ENCODE measurements around the gene TAF1D.
A peak's percentile ranks its signal among the peaks of the same experiment; 100 is the strongest.
"Not testable (repeated sequence)": the region's sequence is repeated elsewhere in the genome, so short reads cannot be mapped to it uniquely, and the experiment has no call there.

The TAF1D gene

GRCh38 chr11:93747122-93747521 lies 5.8 kb upstream of the TAF1D start:
- no peak for DNase-seq (ENCODE audit: extremely low spot score)
- ChIA-PET CTCF (no interaction called here), POLR2A (interaction anchor here (1.1 kb wide), 1 partner anchor 37 kb away, joined by 3 read pairs; the partner anchor contains the start of gene MED17)
- TF ChIP-seq LEF1 (IDR thresholded peaks at IDR 0.05; ENCODE audit: borderline replicate concordance) (no peak), ARNT (IDR thresholded peaks at IDR 0.05) (no peak), HDGF (IDR thresholded peaks at IDR 0.05; ENCODE audit: borderline replicate concordance) (no peak), ZNF384 (IDR thresholded peaks at IDR 0.05) (no peak), PKNOX1 (IDR thresholded peaks at IDR 0.05) (no peak), SUZ12 (IDR thresholded peaks at IDR 0.05) (no peak), FOXK2 (IDR thresholded peaks at IDR 0.05) (no peak), FOXM1 (IDR thresholded peaks at IDR 0.05; ENCODE audit: borderline replicate concordance) (no peak), SP1 (IDR thresholded peaks at IDR 0.05) (no peak), BHLHE40 (IDR thresholded peaks at IDR 0.05; ENCODE audit: borderline replicate concordance) (no peak), FOXA1 (IDR thresholded peaks at IDR 0.05) (no peak), NFRKB (IDR thresholded peaks at IDR 0.05) (no peak), L3MBTL2 (conservative IDR thresholded peaks at IDR 0.05) (no peak), ELF4 (IDR thresholded peaks at IDR 0.05) (no peak), TARDBP (IDR thresholded peaks at IDR 0.05) (no peak), CTBP1 (IDR thresholded peaks at IDR 0.05; ENCODE audit: borderline replicate concordance) (no peak)

GRCh38 chr11:93746101-93746500 lies 4.8 kb upstream of the TAF1D start:
- ChIA-PET CTCF (no interaction called here), POLR2A (no interaction called here)
- TF ChIP-seq L3MBTL2 (conservative IDR thresholded peaks at IDR 0.05): no peak
- no peak for TF ChIP-seq FOXK2 (IDR thresholded peaks at IDR 0.05)
- no peak for TF ChIP-seq ARNT (IDR thresholded peaks at IDR 0.05)
- TF ChIP-seq SP1 (IDR thresholded peaks at IDR 0.05): no peak
- TF ChIP-seq BHLHE40 (IDR thresholded peaks at IDR 0.05; ENCODE audit: borderline replicate concordance): no peak
- DNase-seq (ENCODE audit: extremely low spot score): no peak

GRCh38 chr11:93745005-93745755 lies 3.9 kb upstream of the TAF1D start:
- CTCF ChIA-PET; DNase-seq (ENCODE audit: extremely low spot score); POLR2A ChIA-PET: not testable (repeated sequence)

- no peak for DNase-seq (ENCODE audit: extremely low spot score)
- TF ChIP-seq SP1 (IDR thresholded peaks at IDR 0.05): no peak
- TF ChIP-seq FOXK2 (IDR thresholded peaks at IDR 0.05): no peak
- no peak for TF ChIP-seq CTBP1 (IDR thresholded peaks at IDR 0.05; ENCODE audit: borderline replicate concordance)
- no peak for TF ChIP-seq ZNF384 (IDR thresholded peaks at IDR 0.05)
- no peak for TF ChIP-seq HDGF (IDR thresholded peaks at IDR 0.05; ENCODE audit: borderline replicate concordance)
- no peak for TF ChIP-seq FOXA1 (IDR thresholded peaks at IDR 0.05)
- TF ChIP-seq LEF1 (IDR thresholded peaks at IDR 0.05; ENCODE audit: borderline replicate concordance): no peak
- TF ChIP-seq FOXM1 (IDR thresholded peaks at IDR 0.05; ENCODE audit: borderline replicate concordance): no peak
- no peak for TF ChIP-seq PKNOX1 (IDR thresholded peaks at IDR 0.05)
- ChIA-PET CTCF (no interaction called here), POLR2A (no interaction called here)
Measured at GRCh38 chr11:93744669-93745004, 3.3 kb upstream of the TAF1D start.

- ChIA-PET CTCF (no interaction called here), POLR2A (interaction anchor here (2.8 to 6.9 kb wide), 2 partner anchors 8 to 41 kb away, joined by 14 to 119 read pairs; partner anchors contain the start of gene MED17)
- 0 out of 2 replicates have a peak, but pooled peaks have one; percentile 12 for TF ChIP-seq L3MBTL2 (conservative IDR thresholded peaks at IDR 0.05)
- no peak for TF ChIP-seq ZNF384 (IDR thresholded peaks at IDR 0.05)
- peak; percentile 20 for DNase-seq (ENCODE audit: extremely low spot score)
Measured at GRCh38 chr11:93743291-93743690, 2.0 kb upstream of the TAF1D start.

GRCh38 chr11:93741882-93742226 lies 559 bp upstream of the TAF1D start:
- ChIA-PET CTCF (no interaction called here), POLR2A (interaction anchor here (0.8 to 6.9 kb wide), 18 partner anchors 9 to 899 kb away, joined by 3 to 119 read pairs (median 5); partner anchors contain the start of genes CEP295 and MED17)
- DNase-seq (ENCODE audit: extremely low spot score): peak; percentile 28
- TF ChIP-seq ARNT (IDR thresholded peaks at IDR 0.05): no peak
- no peak for TF ChIP-seq FOXA1 (IDR thresholded peaks at IDR 0.05)
- no peak for TF ChIP-seq SP1 (IDR thresholded peaks at IDR 0.05)
- no peak for TF ChIP-seq SUZ12 (IDR thresholded peaks at IDR 0.05)
- no peak for TF ChIP-seq ZNF384 (IDR thresholded peaks at IDR 0.05)
- TF ChIP-seq FOXK2 (IDR thresholded peaks at IDR 0.05): no peak
- no peak for TF ChIP-seq L3MBTL2 (conservative IDR thresholded peaks at IDR 0.05)
- TF ChIP-seq ELF4 (IDR thresholded peaks at IDR 0.05): no peak
- no peak for TF ChIP-seq BHLHE40 (IDR thresholded peaks at IDR 0.05; ENCODE audit: borderline replicate concordance)
- no peak for TF ChIP-seq HDGF (IDR thresholded peaks at IDR 0.05; ENCODE audit: borderline replicate concordance)
- TF ChIP-seq NFRKB (IDR thresholded peaks at IDR 0.05): no peak
- TF ChIP-seq CTBP1 (IDR thresholded peaks at IDR 0.05; ENCODE audit: borderline replicate concordance): no peak
- TF ChIP-seq FOXM1 (IDR thresholded peaks at IDR 0.05; ENCODE audit: borderline replicate concordance): no peak
- no peak for TF ChIP-seq PKNOX1 (IDR thresholded peaks at IDR 0.05)
- TF ChIP-seq LEF1 (IDR thresholded peaks at IDR 0.05; ENCODE audit: borderline replicate concordance): no peak
- TF ChIP-seq TARDBP (IDR thresholded peaks at IDR 0.05): no peak

- CTCF ChIA-PET: interaction anchor here (0.6 kb wide), 1 partner anchor 165 kb away, joined by 6 read pairs; no protein-coding TSS in a partner anchor
- POLR2A ChIA-PET: interaction anchor here (0.9 to 6.9 kb wide), 12 partner anchors 10 to 93 kb away, joined by 3 to 119 read pairs (median 7); partner anchors contain the start of genes CEP295 and MED17
- peak; percentile 33 for DNase-seq (ENCODE audit: extremely low spot score)
- TF ChIP-seq L3MBTL2 (conservative IDR thresholded peaks at IDR 0.05) (peak; percentile 58), PKNOX1 (IDR thresholded peaks at IDR 0.05) (no peak)
Measured at GRCh38 chr11:93740730-93741093, 583 bp downstream of the TAF1D start.

All from HEK293T (cell line).